ENCODE data around the gene SEMA3E.

Gene SEMA3E

DNA sequence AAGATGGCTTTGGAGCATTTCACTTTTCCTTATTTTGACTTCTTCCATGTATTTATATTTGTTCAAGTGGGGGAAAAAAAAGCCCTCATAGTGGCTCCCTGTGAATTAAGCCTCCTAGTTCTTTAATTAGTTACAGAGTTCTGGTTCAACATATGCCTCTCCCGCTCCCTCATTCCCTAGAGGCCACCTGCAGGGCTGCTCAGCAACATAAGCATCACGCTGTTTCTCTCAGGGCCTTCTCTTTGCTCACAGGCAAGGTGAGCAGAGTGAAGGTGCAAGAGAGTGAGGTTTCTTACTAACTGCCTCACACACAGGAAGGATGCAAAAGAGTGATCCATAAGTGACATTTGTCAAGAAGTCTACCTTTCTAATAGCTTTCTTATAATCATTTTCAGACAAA is 196.7 kb downstream of the SEMA3E start:
- TF ChIP-seq CTCF (IDR thresholded peaks at IDR 0.05): no peak

DNA sequence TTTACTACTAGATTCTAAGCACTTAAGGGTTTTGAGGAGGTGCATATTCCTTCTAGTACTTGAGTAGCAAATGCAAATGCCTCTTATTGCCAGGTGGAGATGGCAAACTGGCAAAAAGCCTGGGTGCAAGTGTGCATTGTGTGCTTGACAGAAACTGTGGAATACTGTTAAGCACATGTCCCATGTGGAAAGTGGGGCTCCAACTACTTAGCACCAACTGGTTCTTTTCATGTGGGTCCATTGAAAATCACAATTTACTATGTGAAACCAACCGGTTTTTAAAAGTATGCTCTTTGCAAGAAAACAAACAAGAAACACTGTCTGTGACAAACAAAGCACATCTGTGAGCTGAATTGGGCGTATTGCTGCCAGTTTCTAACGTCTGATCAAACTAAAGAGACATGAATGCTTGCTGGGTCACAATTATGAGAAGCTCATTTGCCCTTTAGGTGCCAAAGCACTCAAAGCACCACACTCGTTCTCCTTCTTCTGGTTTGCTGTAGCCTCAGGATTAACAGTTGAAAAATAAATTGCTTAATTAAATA is 197.4 kb downstream of the SEMA3E start:
- TF ChIP-seq CTCF (IDR thresholded peaks at IDR 0.05): no peak

DNA sequence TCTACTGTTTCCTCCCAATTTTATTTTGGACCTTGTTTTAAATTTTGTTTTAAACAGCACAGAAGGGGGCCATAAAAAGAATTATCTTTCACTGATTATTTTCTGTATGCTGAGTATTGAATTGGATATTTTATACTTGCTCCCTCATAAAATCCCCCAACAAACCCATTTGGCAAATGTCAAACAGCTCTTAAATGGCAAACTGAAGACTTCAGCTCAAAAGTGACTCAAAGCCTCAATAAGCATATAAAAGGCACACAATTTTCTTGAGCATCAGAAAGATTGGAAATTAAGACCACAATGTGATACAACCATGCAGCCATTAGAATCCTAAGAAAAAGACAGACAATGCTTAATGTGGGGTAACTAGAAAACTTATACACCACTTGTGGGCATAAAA is 199.2 kb downstream of the SEMA3E start:
- TF ChIP-seq CTCF (IDR thresholded peaks at IDR 0.05): no peak

DNA sequence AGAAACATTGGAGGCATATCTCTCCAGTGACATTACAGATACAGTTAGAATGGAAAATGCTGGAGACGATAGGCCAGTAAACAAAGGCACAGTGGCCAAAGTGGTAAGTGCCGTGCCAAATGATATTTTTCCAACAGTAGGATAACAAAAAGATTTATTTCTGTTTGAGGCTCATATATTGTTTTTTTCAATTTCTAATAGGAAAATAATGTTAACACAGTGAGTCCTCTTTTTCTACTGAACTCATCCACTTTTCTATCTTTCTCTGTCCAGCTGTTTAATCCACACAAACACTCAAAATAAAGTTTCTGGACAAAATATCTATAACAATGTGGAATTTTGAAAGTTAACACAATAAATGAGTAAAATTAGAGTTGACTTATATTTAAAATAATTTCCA is 201.3 kb downstream of the SEMA3E start:
- TF ChIP-seq CTCF (IDR thresholded peaks at IDR 0.05): no peak

DNA sequence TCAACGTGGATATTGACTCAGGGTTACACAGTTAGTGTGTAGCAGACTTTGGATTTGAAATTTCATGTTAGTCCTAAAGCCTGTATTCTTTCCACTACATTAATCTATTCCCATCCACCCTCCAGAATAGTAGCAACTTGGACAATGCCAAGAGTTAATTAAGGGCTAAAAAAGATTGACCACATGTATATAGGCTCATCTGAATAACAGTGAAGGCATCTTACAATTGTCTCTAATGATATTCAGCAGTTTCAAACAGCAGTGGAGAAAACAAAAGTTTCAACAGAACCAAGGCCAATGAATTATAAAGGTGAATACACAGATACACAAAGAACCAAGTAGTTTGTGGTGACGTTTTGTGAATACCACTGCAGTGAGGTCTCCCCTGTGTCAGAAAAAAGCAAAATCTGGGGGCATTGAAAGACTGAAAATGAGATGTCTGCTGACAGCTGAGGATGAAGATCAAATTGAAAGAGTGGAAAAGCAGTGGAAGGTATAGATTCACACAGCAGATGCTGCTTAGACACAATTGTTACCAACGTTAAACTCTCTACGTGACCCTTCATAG is 202.8 kb downstream of the SEMA3E start:
- no peak for TF ChIP-seq CTCF (IDR thresholded peaks at IDR 0.05)

DNA sequence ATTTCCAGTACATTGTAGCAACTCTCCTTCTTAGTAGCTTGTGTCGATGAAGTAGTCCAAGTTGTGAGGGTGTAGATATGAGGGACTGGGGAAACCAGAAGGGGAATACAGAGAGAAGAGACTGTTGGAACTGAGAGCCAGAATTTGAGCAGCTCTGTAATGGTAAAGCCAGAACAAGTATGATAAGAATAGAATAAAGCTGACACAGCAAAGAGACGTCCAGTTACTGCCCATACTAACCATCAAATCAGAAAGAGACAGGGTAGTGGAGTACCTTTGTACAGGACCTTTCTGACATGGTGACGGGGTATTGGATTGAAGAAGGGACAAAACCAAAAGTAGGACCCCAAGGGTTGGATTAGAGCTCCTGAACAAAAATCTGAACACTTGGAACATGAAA is 206.0 kb downstream of the SEMA3E start:
- no peak for TF ChIP-seq CTCF (IDR thresholded peaks at IDR 0.05)

GRCh38 chr7:83439026-83439425 is 209.9 kb downstream of the SEMA3E start:
- no peak for TF ChIP-seq CTCF (IDR thresholded peaks at IDR 0.05)

DNA sequence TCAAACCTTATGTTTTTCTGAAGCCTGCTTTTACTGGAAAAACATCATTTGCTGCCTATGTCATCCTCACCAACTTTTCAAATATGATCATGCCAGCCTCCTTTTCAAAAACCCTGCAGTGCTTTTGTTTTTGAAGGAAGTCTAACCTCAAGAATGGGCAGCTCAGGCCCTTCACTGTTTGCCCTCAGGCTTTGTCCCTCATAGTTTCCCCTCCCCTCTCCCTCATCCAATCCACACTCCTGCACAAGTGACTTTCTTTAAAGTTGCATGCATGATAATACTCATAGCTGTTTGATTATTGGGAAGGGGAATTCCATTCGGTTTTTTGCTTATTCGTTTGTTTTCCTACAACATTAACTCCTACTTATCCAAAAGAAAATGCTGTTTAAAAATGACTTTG is 219.4 kb downstream of the SEMA3E start:
- no peak for TF ChIP-seq CTCF (IDR thresholded peaks at IDR 0.05)
